ENCODE data around the gene TSPAN18. TPM values are rescaled to one million over a fixed set of nuclear protein-coding genes. Genes with fewer than 3 reads are reported as not detected.

The TSPAN18 gene
- polyA plus RNA-seq, 1 of the 3 experiments (the other 2 are of a cell fraction) = 0.72 TPM

GRCh38 chr11:44754876-44755555 lies 28.3 kb downstream of the TSPAN18 start (continued):
- peak; percentile 73; the same call in 1 of the 2 replicates for TF ChIP-seq FOXJ3 (CRISPR knock-in tag; IDR thresholded peaks at IDR 0.05)
- no peak for TF ChIP-seq ELF1 (IDR thresholded peaks at IDR 0.05)
- no peak for TF ChIP-seq EZH2phosphoT487 (IDR thresholded peaks at IDR 0.05; ENCODE audit: borderline replicate concordance, low read depth)
- TF ChIP-seq MXI1 (IDR thresholded peaks at IDR 0.05; ENCODE audit: low read depth, low read length) = peak; percentile 73; the same call in 1 of the 2 replicates
- TF ChIP-seq TCF12 (IDR thresholded peaks at IDR 0.05) = no peak
- TF ChIP-seq NRF1 (IDR thresholded peaks at IDR 0.05; ENCODE audit: low read depth, low read length) = no peak
- TF ChIP-seq RCOR1 (IDR thresholded peaks at IDR 0.05; ENCODE audit: low read length) = peak; percentile 85
- no peak for TF ChIP-seq USF1 (IDR thresholded peaks at IDR 0.05; ENCODE audit: borderline replicate concordance, low read depth)
- no peak for TF ChIP-seq TEAD4 (IDR thresholded peaks at IDR 0.05; ENCODE audit: borderline replicate concordance, insufficient read depth)
- peak; percentile 70 for TF ChIP-seq GATA2 (CRISPR knock-in tag; IDR thresholded peaks at IDR 0.05)
- TF ChIP-seq MAX (IDR thresholded peaks at IDR 0.05; ENCODE audit: low read depth) = no peak
- no peak for TF ChIP-seq YY1 (IDR thresholded peaks at IDR 0.05; ENCODE audit: low read depth)

- no peaks in the 10 kb centered on the region for H3K36me3 ChIP-seq (replicated peaks in 1 of 2; ENCODE audit: control insufficient read depth in 1 of 2, insufficient read depth in 2 of 2, low read length in 1 of 2)
- POLR2A ChIA-PET = interaction anchor here (0.6 to 3.5 kb wide), 13 partner anchors 9 to 139 kb away, joined by 3 to 43 read pairs (median 7); no protein-coding TSS in a partner anchor
- no peaks in the 10 kb centered on the region; the same call in 1 of the 2 replicates for H3K27me3 ChIP-seq (ENCODE audit: insufficient read depth)
- H2AFZ ChIP-seq (ENCODE audit: low read depth) = no peak overlapping the region
- H3K9me3 ChIP-seq = 0 out of 2 replicates have a peak, but pooled peaks cover 4% of the 10 kb centered on the region
- peaks cover 16 to 53% of the 10 kb centered on the region in 2 experiments; a peak in 3 of 4 replicates for H3K4me1 ChIP-seq (ENCODE audit: control insufficient read depth in 1 of 2, insufficient read depth in 2 of 2, low read depth in 1 of 2, low read length in 1 of 2)
- H3K9me2 ChIP-seq = no peaks in the 10 kb centered on the region
- peak overlapping the region; percentile 23 to 100; a peak in 3 of 4 replicates for H3K27ac ChIP-seq (ENCODE audit: low read depth in 2 of 2, low read length in 1 of 2)
- H3K9ac ChIP-seq = no peak overlapping the region
- CTCF ChIA-PET = interaction anchor here (0.6 to 8.2 kb wide), 14 partner anchors 10 to 172 kb away, joined by 3 to 71 read pairs (median 4); no protein-coding TSS in a partner anchor
- WGBS (ENCODE audit: low lambda C conversion rate) = 31% methylated on average over 7 of the region's 7 CpGs
- H4K20me1 ChIP-seq (ENCODE audit: insufficient read depth) = no peaks in the 10 kb centered on the region
- DNase-seq = peak; percentile 42
- peak overlapping the region; percentile 67 for H3K4me2 ChIP-seq
- no peaks in the 10 kb centered on the region for H3F3A ChIP-seq (replicated peaks; ENCODE audit: insufficient read depth)
- no peaks in the 10 kb centered on the region for H3K79me2 ChIP-seq (ENCODE audit: insufficient read depth)
- no peak overlapping the region; a peak in 1 of 4 replicates for H3K4me3 ChIP-seq (ENCODE audit: low read depth in 2 of 2, low read length in 1 of 2)
- TF ChIP-seq REST (IDR thresholded peaks at IDR 0.05; ENCODE audit: low read depth, low read length) (no peak), SMC3 (IDR thresholded peaks at IDR 0.05; ENCODE audit: low read depth, low read length) (no peak), ELF1 (IDR thresholded peaks at IDR 0.05) (no peak), YY1 (IDR thresholded peaks at IDR 0.05; ENCODE audit: low read depth) (no peak), FOSL2 (IDR thresholded peaks at IDR 0.05; ENCODE audit: borderline replicate concordance, low read depth) (0 out of 2 replicates have a peak, but pooled peaks have one; percentile 6), NFIC (IDR thresholded peaks at IDR 0.05; ENCODE audit: borderline replicate concordance) (peak; percentile 92), IRF3 (IDR thresholded peaks at IDR 0.05; ENCODE audit: low read depth, low read length) (no peak), EZH2phosphoT487 (IDR thresholded peaks at IDR 0.05; ENCODE audit: borderline replicate concordance, low read depth) (no peak), POLR2AphosphoS5 (IDR thresholded peaks at IDR 0.05; ENCODE audit: low read depth, low read length) (peak; percentile 29; the same call in 1 of the 2 replicates), USF1 (IDR thresholded peaks at IDR 0.05; ENCODE audit: borderline replicate concordance, low read depth) (no peak), EP300 (IDR thresholded peaks at IDR 0.05; ENCODE audit: borderline replicate concordance in 1 of 2, low read depth in 1 of 2, low read length in 1 of 2) (peak; percentile 55 to 58; a peak in 2 of 4 replicates), TCF12 (IDR thresholded peaks at IDR 0.05) (peak; percentile 71), NRF1 (IDR thresholded peaks at IDR 0.05; ENCODE audit: low read depth, low read length) (no peak), RXRA (IDR thresholded peaks at IDR 0.05; ENCODE audit: borderline replicate concordance, low read depth) (0 out of 2 replicates have a peak, but pooled peaks have one; percentile 22)
These were observed 29.1 kb downstream of the TSPAN18 start for GRCh38 chr11:44755556-44756523.
